Esophagus squamous epithelium (tissue), 5 donors: ENCODE data around the gene WASHC2A. TPM values are rescaled to one million over a fixed set of nuclear protein-coding genes. Genes with fewer than 3 reads are reported as not detected.
A peak's percentile ranks its signal among the peaks of the same experiment; 100 is the strongest.
"Not testable (repeated sequence)": the region's sequence is repeated elsewhere in the genome, so short reads cannot be mapped to it uniquely, and the experiment has no call there.

Source experiments
- DNase-seq: peaks from one replicate; lab custom pipeline; 2025; lab: John Stamatoyannopoulos, UW
- H3K27ac ChIP-seq, 4 donors: fragments of 200-600 bp; sonication (generic); one replicate each; pipeline ENCODE4 v1.5.1; 2016 to 2019; ENCODE audit warnings: mild to moderate bottlenecking in 1 of 4
- H3K27me3 ChIP-seq, 4 donors: fragments of 200-600 bp; sonication (generic); 1 replicate in 3 of 4; 2 replicates in 1 of 4; pipeline versions ENCODE4 v1.5.1 to v1.6.0; 2017 to 2021; ENCODE audit warnings: antibody characterized with exemption in 1 of 4
- H3K36me3 ChIP-seq, 3 donors: fragments of 200-600 bp; sonication (generic); one replicate each; pipeline ENCODE4 v1.5.1; 2016 to 2019
- H3K4me1 ChIP-seq, 3 donors: fragments of 200-600 bp; sonication (generic); one replicate each; pipeline ENCODE4 v1.5.1; 2017 to 2019
- H3K4me3 ChIP-seq, 4 donors: fragments of 200-600 bp; sonication (generic); 1 replicate in 3 of 4; 2 replicates in 1 of 4; pipeline ENCODE4 v1.5.1; 2016 to 2019; ENCODE audit warnings: mild to moderate bottlenecking in 2 of 4, moderate library complexity in 1 of 4
- H3K9me3 ChIP-seq, 3 donors: fragments of 200-600 bp; sonication (generic); one replicate each; pipeline ENCODE4 v1.5.1; 2016 to 2019
- POLR2A ChIP-seq, 4 donors: fragments of 450-650 bp; IDR thresholded peaks; one replicate each; pipeline ENCODE4 v1.6.1; 2017; ENCODE audit warnings: antibody characterized with exemption in 4 of 4, mild to moderate bottlenecking in 4 of 4, moderate library complexity in 3 of 4
- WGBS, 2 donors: methylation state at CpG; one replicate each; pipeline ENCODE4 v1.1.5; 2018; 5-methylcytosine and 5-hydroxymethylcytosine counted together
- intact Hi-C: fragments of 100-400 bp; cut with DNase I; formaldehyde crosslinking; loops from one replicate; pipeline ENCODE4 v1.15.0; 2022
- total RNA-seq, 4 donors: library from RNA; depleted of rRNA; stranded (reverse); fragments of >200 nt; gene quantifications; one replicate each; pipeline ENCODE4 v1.1.0, GENCODE V29; 2016
- TF ChIP-seq, protein P1 (sequence below), 6 experiments: fragments of 450-650 bp in 4 of 6; fragments of 200-600 bp in 2 of 6; sonication (generic) in 2 of 6; IDR thresholded peaks; one replicate each; pipeline ENCODE4 v1.5.1; 2016 to 2019; ENCODE audit warnings: antibody characterized with exemption in 6 of 6, mild to moderate bottlenecking in 4 of 6, moderate library complexity in 4 of 6
- donor health status: DM: yes; HTN: yes; CAD: no.

WASHC2A gene
- total RNA-seq, 4 donors from 2014 or later, result 19.7 to 30.9 (median 24.4) TPM

DNA sequence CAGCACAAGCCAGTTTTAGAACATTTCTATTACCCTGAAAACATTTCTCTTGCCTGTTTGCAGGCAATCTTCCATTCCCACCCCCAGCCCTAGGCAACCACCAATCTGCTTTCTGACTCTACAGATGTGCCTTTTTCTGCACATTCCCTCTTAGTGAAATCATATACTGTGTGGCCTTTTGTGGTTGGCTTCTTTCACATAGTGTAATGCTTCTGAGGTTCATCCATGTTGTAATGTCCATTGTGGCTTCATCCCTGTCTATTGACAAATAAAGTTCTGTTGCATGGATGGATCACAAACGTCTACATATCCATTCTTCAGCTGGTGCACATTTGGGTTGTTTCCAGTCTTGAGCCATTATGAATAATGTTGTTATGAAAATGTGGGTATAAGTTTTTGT, 77.8 kb downstream of the WASHC2A start:
- intact Hi-C loops, H3K9me3 ChIP-seq: not testable (repeated sequence)
- 0% methylated on average over 1 of the region's 1 CpG for WGBS, 2 donors

DNA sequence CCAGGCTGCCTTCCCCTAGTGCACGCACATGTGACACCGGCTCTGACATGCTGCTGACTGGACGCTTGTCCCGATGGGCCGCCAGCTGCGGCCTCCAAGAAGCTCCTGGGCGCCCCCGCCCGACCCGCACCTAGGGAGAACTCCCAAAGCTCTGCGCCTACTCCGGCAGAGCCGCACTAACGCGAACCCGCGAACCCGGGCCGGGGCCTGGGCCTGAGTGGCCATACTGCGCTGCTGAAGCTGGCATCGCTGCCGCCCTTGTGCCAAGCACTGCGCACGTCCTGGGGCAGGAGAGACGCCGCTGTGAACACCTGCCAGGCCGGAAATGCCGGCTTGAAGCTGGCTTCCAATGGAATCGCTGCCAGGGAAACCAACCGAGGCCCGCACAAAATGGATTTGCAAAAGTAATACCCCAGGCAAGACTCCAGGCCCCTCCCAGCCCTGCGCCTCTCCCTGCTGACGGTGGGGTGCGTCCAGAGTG, 85.1 kb downstream of the WASHC2A start:
- H3K27me3 ChIP-seq, result peaks cover 0 to 6% (median 0%) of the 10 kb centered on the region in 4 donors
- no peaks in the 10 kb centered on the region for H3K9me3 ChIP-seq
- DNase-seq, result no peak
- no peaks in the 10 kb centered on the region for H3K36me3 ChIP-seq
- intact Hi-C loops, result no loop called here
- peak overlapping the region in 1 of 4 donors; percentile 53 for H3K4me3 ChIP-seq
- TF ChIP-seq, protein P1, sequence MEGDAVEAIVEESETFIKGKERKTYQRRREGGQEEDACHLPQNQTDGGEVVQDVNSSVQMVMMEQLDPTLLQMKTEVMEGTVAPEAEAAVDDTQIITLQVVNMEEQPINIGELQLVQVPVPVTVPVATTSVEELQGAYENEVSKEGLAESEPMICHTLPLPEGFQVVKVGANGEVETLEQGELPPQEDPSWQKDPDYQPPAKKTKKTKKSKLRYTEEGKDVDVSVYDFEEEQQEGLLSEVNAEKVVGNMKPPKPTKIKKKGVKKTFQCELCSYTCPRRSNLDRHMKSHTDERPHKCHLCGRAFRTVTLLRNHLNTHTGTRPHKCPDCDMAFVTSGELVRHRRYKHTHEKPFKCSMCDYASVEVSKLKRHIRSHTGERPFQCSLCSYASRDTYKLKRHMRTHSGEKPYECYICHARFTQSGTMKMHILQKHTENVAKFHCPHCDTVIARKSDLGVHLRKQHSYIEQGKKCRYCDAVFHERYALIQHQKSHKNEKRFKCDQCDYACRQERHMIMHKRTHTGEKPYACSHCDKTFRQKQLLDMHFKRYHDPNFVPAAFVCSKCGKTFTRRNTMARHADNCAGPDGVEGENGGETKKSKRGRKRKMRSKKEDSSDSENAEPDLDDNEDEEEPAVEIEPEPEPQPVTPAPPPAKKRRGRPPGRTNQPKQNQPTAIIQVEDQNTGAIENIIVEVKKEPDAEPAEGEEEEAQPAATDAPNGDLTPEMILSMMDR (IDR thresholded peaks at IDR 0.05), result no peak
- no peak for TF ChIP-seq POLR2A (IDR thresholded peaks at IDR 0.05)
- WGBS, 2 donors, result 0 to 10% methylated on average over 3 to 4 of the region's 34 CpGs
- H3K4me1 ChIP-seq, result peaks cover 0 to 5% (median 0%) of the 10 kb centered on the region in 3 donors
- no peak overlapping the region for H3K27ac ChIP-seq

More for the DNA sequence above, 77.8 kb downstream of the WASHC2A start:
- H3K4me1 ChIP-seq, DNase-seq, H3K27me3 ChIP-seq, H3K27ac ChIP-seq, H3K4me3 ChIP-seq, H3K36me3 ChIP-seq: not testable (repeated sequence)

DNA sequence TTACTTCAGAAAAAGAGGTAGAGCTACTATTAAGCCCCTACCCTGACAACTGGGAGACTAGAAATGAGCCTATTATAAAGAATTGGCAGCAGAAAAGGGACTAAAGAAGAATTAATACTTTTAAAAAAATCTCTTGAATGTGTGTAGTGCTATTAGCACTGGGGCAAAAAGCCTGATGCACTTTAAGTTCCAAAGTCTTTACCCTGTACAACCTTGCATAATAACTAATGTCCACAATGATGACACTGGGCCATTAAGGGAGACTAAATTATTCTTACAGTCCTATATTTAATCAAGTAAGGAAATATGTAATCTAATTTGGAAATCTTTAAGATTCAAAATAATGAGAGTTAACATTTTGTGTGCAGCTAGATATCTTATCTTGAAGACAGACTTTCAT, 90.1 kb downstream of the WASHC2A start:
- DNase-seq, H3K27ac ChIP-seq, H3K9me3 ChIP-seq, H3K36me3 ChIP-seq, H3K4me1 ChIP-seq, H3K27me3 ChIP-seq, H3K4me3 ChIP-seq, intact Hi-C loops: not testable (repeated sequence)

DNA sequence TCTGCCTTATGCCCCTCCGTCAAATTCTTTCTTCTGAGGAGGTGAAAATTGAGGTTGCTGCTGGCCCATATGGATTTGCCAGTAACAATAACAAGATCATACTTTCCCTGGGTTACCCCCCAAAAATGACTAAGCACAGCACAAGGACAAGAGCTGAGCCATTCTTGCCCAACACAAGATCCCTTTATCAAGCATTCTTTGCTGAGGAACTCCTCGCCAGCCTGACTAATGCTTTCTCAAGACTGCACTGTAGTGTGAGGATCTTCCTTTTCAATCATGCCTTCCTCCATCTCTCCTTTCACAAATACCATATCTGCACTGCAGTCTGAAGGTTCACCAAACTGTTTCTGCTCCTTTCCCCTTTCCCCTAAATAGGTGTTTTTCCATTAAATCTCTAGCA, 92.1 kb downstream of the WASHC2A start:
- H3K4me3 ChIP-seq, intact Hi-C loops, H3K36me3 ChIP-seq, H3K9me3 ChIP-seq, H3K27me3 ChIP-seq, H3K4me1 ChIP-seq, H3K27ac ChIP-seq, DNase-seq: not testable (repeated sequence)
- 73 to 81% methylated on average over 2 of the region's 2 CpGs for WGBS, 2 donors

DNA sequence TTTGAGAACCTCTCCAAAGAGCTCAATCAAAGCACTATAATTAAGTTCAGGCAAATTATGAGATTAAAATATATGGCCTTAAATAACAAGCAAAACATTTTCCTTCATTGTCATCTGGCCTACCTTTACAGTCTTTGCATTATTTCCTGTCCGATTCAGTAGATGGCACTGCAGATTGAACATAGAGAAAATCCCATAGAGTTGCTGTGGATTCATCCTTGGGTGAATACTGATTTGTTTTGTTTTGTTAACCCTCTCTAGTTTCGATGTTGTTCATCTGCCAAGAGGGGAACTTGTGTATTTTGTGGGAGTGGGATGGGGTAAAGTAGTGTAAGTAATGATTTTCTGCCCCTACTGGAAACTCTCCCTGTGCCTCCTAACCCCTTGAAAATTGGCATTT, 97.3 kb downstream of the WASHC2A start:
- H3K4me1 ChIP-seq, H3K36me3 ChIP-seq, H3K27me3 ChIP-seq, H3K9me3 ChIP-seq, intact Hi-C loops, DNase-seq, H3K4me3 ChIP-seq, H3K27ac ChIP-seq: not testable (repeated sequence)
- WGBS, 2 donors, result 57 to 63% methylated on average over 2 of the region's 2 CpGs

DNA sequence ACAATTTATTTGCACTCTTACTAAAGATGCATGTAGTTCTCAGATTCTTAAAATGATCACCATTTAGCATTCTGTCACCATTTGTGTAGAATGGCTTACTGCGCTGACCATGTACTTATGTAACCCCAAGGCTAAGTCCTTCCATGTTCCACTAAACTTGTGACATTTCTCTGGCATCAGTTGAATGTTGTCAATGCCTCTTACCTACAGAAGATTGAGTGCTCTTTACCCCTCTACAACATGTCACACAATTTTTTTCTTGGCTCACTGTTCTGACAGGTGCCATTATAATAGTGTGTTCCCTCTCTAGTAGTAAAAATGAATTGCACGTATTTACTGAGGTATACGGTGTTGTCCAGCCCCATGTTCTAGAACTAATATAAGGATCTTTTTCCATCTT, 100.1 kb downstream of the WASHC2A start:
- H3K4me3 ChIP-seq, H3K27me3 ChIP-seq, H3K4me1 ChIP-seq, H3K27ac ChIP-seq, intact Hi-C loops, H3K36me3 ChIP-seq, H3K9me3 ChIP-seq, DNase-seq: not testable (repeated sequence)
- 84 to 85% methylated on average over 2 to 3 of the region's 3 CpGs for WGBS, 2 donors

DNA sequence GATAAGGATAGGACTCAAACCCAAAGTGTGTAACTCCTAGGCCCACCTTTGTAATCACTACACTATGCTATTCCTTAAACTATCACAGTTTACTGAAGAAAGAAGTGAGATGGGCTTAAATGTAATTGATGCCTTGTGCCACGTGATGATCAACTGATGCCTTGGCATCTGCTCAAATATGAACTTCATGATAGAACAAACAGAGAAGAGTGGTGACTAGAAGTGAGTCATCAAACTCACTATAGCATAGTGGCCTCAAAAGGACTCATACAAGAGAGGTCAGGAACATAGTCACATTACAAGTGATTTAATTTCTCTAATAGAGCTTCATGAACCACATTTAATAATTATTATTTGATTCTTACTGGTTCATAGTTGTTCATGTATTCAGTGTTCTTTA, 101.8 kb downstream of the WASHC2A start:
- H3K4me3 ChIP-seq, intact Hi-C loops, H3K27me3 ChIP-seq, H3K36me3 ChIP-seq, H3K4me1 ChIP-seq, H3K27ac ChIP-seq, H3K9me3 ChIP-seq, DNase-seq: not testable (repeated sequence)
- 31 to 44% methylated on average over 1 of the region's 1 CpG for whole genome bisulfite sequencing, 2 donors

DNA sequence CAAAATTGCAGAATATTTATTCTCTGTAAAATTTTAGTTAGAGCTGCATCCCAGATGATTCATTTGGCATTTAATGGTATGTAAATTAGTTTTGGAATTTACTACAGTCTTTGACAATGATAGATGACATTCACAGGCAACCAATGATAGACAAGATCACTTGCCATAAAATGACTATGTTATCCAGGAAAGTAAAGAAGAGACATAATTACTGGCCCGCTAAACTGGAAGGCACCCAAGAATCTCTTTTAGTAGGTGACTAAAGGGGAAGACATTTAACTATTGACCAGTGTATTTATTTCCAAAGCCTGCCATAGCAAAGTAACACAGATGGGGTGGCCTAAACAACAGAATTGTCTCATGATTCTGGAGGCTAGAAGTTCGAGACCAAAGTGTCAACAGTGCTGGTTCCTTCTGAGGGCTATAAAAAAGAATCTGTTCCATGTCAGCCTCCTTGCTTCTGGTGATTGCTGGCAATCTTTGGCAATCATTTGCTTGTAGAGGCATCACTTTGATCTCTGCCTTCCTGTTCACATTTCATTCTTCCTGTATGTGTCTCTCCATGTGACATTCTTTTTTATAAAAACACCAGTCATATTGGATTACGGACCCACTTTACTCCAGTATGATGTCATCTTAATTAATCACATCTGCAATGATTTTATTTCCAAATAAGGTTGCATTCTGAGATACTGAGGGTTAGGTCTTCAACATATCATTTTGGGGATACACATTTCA, 107.2 kb downstream of the WASHC2A start:
- DNase-seq, H3K27ac ChIP-seq, H3K4me1 ChIP-seq, H3K4me3 ChIP-seq, intact Hi-C loops, H3K36me3 ChIP-seq, H3K27me3 ChIP-seq, H3K9me3 ChIP-seq: not testable (repeated sequence)
- WGBS, 2 donors, result 39 to 45% methylated on average over 3 of the region's 3 CpGs

Other genes starting within 250 kb of the WASHC2A start
- 10 to 100 TPM; 13.5 to 32.0 (median 17.0) TPM for gene PARG, start 125.9 kb upstream of the WASHC2A start, total RNA-seq
- gene TIMM23B, start 125.9 kb upstream of the WASHC2A start, total RNA-seq, result 10 to 100 TPM in 2 of 4 donors, 1 to 10 TPM in 2; 5.6 to 28.2 (median 10.8) TPM
- 10 to 100 TPM in 1 of 4 donors, 1 to 10 TPM in 3; 1.2 to 15.4 (median 7.4) TPM for gene AGAP6, start 79.5 kb upstream of the WASHC2A start, total RNA-seq
- gene ASAH2, start 183.6 kb downstream of the WASHC2A start, total RNA-seq, result 1 to 10 TPM in 1 of 4 donors, under 1 TPM in 3; 0.32 to 5.9 (median 0.54) TPM